Pancreas (tissue), 10 donors: ENCODE data around the gene AQP7. TPM values are rescaled to one million over a fixed set of nuclear protein-coding genes. Genes with fewer than 3 reads are reported as not detected.

Experiments
- ATAC-seq, 4 donors: fragments of 200-7000 bp; cut with Tn5 transposase; one replicate each; pipeline versions ENCODE4 v1.8.0 to v1.9.1; 2020; ENCODE audit warnings: mild to moderate bottlenecking in 4 of 4, moderate library complexity in 4 of 4
- DNase-seq, 6 donors: peaks; one replicate each; pipeline ENCODE4 v3.0.0-alpha.2; 2020
- FAIRE-seq: peaks from 2 replicates; lab custom pipeline; 2012; peaks lifted over from hg19 to GRCh38; lab: Jason Lieb, UNC
- H3K27ac ChIP-seq, 4 donors: fragments of 200-600 bp; sonication (generic); 1 replicate in 3 of 4; 2 replicates in 1 of 4; pipeline versions ENCODE4 v1.5.0 to v1.8.0; 2020
- H3K27me3 ChIP-seq, 4 donors: fragments of 200-600 bp; one replicate each; pipeline ENCODE4 v1.8.0; 2021
- H3K36me3 ChIP-seq, 3 donors: fragments of 200-600 bp; sonication (generic) in 1 of 3; one replicate each; pipeline versions ENCODE4 v1.5.0 to v1.8.0; 2020 to 2021
- H3K4me1 ChIP-seq, 3 donors: fragments of 200-600 bp; one replicate each; pipeline ENCODE4 v1.8.0; 2021
- H3K4me3 ChIP-seq, 4 donors: fragments of 200-600 bp; sonication (generic) in 2 of 4; one replicate each; pipeline versions ENCODE4 v1.5.0 to v1.8.0; 2020 to 2021
- H3K9me3 ChIP-seq, 4 donors: fragments of 200-600 bp; one replicate each; pipeline ENCODE4 v1.8.0; 2021
- whole genome bisulfite sequencing, 2 donors: extraction: QIAGEN DNeasy Blood & Tissue Kit; methylation state at CpG; one replicate each; pipeline ENCODE4 v1.1.7; 2013; 5-methylcytosine and 5-hydroxymethylcytosine counted together
- intact Hi-C, 3 donors: fragments of 100-400 bp; cut with DNase I; formaldehyde crosslinking; loops; one replicate each; pipeline versions ENCODE4 v1.11.1 to v1.14.2; 2022
- polyA plus RNA-seq, 2 donors: library from polyadenylated mRNA; stranded (reverse); fragments of 200-250 nt; gene quantifications; one replicate each; pipeline ENCODE4 v1.2.3, GENCODE V29; 2013
- total RNA-seq, 6 donors: library from RNA; stranded (reverse); fragmentation: NEBNext Ultra II Directional in 4 of 6; extraction: Animal tissue kit (Norgen Biotek cat#: 25700) in 4 of 6; gene quantifications; one replicate each; pipeline versions ENCODE4 v1.2.1 to v1.2.4, GENCODE V29; 2021 to 2023
- TF ChIP-seq, protein P1 (sequence below), 4 donors: fragments of 200-600 bp; sonication (generic) in 3 of 4; IDR thresholded peaks; one replicate each; pipeline versions ENCODE4 v1.5.0 to v1.8.0; 2021; ENCODE audit warnings: antibody characterized with exemption in 4 of 4
- donor health status: healthy with polysubstance abuse.
- donor health status: DM: no; HTN: no; CAD: no; lungs with moderate emphysema.
- donor health status: DM: no; HTN: no; CAD: no.
- donor health status: control.
- donor health status: control.
- donor health status: Bipolar disorder and iron deficiency.
- donor health status: DM: yes; HTN: yes; CAD: no.
- donor health status: DM: no; HTN: no; CAD: no.
- donor health status: DM: no; HTN: no; CAD: no.
- donor health status: DM: yes; HTN: yes; CAD: no.

The AQP7 gene
- total and polyA plus RNA-seq, 8 donors = 1.0 to 12.0 (median 2.3) TPM

DNA sequence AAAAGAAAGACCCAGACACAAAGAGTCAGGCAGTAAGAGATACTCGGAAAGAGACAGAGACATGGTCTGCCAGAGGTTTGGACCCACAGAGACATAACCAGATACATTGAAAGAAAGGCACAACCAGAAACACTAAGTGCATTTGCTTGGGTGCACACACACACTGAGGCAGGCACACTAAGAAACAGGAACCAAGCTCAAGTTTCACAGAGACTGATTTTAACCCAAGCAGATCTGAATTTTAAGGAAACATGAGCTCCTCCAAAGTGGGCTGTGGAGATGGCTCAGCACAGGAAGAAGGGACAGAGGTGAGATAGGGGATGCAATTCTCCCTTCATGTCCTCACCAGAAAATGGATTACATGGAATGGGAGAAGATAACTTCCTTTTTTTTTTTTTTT lies 35.5 kb upstream of the AQP7 start:
- TF ChIP-seq, protein P1, sequence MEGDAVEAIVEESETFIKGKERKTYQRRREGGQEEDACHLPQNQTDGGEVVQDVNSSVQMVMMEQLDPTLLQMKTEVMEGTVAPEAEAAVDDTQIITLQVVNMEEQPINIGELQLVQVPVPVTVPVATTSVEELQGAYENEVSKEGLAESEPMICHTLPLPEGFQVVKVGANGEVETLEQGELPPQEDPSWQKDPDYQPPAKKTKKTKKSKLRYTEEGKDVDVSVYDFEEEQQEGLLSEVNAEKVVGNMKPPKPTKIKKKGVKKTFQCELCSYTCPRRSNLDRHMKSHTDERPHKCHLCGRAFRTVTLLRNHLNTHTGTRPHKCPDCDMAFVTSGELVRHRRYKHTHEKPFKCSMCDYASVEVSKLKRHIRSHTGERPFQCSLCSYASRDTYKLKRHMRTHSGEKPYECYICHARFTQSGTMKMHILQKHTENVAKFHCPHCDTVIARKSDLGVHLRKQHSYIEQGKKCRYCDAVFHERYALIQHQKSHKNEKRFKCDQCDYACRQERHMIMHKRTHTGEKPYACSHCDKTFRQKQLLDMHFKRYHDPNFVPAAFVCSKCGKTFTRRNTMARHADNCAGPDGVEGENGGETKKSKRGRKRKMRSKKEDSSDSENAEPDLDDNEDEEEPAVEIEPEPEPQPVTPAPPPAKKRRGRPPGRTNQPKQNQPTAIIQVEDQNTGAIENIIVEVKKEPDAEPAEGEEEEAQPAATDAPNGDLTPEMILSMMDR (IDR thresholded peaks at IDR 0.05) = no peak
- Histone ChIP-seq H3K4me1 (peaks cover 0 to 5% (median 0%) of the 10 kb centered on the region in 3 donors), H3K27me3 (no peaks in the 10 kb centered on the region), H3K27ac (no peak overlapping the region), H3K36me3 (peaks cover 0 to 11% (median 0%) of the 10 kb centered on the region in 3 donors), H3K4me3 (no peak overlapping the region), H3K9me3 (no peaks in the 10 kb centered on the region)
- no peak for FAIRE-seq
- intact Hi-C loops = no loop called here
- WGBS, 2 donors = 85 to 86% methylated on average over 1 of the region's 1 CpG
- ATAC-seq = no peak
- no peak for DNase-seq

DNA sequence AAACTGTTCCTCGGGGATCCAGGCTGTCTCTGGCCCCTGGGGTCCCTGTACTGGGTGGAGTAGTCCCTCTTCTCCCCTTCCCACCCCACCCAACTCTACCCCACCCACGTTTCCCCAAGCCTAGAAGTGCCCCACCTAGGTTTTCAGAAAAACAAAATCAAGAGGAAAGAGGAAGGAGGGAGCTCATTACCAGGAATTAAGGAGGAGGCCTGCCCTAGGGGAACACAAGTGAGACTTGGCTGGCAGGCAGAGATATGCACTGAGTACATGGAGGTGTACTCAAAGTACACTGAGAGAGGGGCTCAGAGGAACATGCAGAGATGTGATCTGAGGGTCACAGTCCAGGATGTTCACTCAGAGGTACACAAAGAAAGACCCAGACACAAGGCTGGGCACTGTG lies 34.8 kb upstream of the AQP7 start:
- no peak for DNase-seq
- whole genome bisulfite sequencing, 2 donors = 34 to 52% methylated on average over 2 of the region's 2 CpGs
- no peaks in the 10 kb centered on the region for H3K9me3 ChIP-seq
- H3K36me3 ChIP-seq = peaks cover 0 to 5% (median 0%) of the 10 kb centered on the region in 3 donors
- H3K4me3 ChIP-seq = no peak overlapping the region
- ATAC-seq = no peak
- no peak for FAIRE-seq
- H3K4me1 ChIP-seq = peaks cover 0 to 5% (median 0%) of the 10 kb centered on the region in 3 donors
- no peaks in the 10 kb centered on the region for H3K27me3 ChIP-seq
- no peak overlapping the region for H3K27ac ChIP-seq
- intact Hi-C loops = no loop called here
- TF ChIP-seq, protein P1 (IDR thresholded peaks at IDR 0.05) = no peak

DNA sequence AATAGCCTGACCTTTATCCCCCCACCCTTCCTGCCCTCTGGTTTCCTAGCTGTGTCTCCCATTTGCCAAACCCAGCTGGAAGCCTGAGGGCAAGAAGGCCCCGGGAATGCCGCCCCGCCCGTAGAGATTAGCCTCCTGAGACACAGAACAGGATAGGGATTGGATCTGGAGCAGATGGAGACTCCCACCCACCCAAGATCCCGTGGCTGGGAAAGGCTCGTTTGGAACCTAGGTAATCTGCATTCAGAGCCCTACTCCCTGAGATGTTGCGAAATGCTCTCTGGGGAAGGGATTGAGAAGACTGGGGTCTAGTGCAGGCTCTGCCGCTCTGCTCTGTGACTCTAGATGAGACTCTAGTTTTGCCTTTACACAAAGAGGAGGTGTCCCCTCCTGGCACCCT lies 34.1 kb upstream of the AQP7 start:
- no peak for FAIRE-seq
- Histone ChIP-seq H3K27me3 (no peaks in the 10 kb centered on the region), H3K27ac (no peak overlapping the region), H3K36me3 (no peaks in the 10 kb centered on the region), H3K4me3 (no peak overlapping the region), H3K9me3 (no peaks in the 10 kb centered on the region), H3K4me1 (peaks cover 0 to 5% (median 0%) of the 10 kb centered on the region in 3 donors)
- WGBS, 2 donors = 57 to 62% methylated on average over 8 of the region's 8 CpGs
- intact Hi-C loops = no loop called here
- DNase-seq = no peak
- no peak for ATAC-seq
- TF ChIP-seq, protein P1 (IDR thresholded peaks at IDR 0.05) = no peak

DNA sequence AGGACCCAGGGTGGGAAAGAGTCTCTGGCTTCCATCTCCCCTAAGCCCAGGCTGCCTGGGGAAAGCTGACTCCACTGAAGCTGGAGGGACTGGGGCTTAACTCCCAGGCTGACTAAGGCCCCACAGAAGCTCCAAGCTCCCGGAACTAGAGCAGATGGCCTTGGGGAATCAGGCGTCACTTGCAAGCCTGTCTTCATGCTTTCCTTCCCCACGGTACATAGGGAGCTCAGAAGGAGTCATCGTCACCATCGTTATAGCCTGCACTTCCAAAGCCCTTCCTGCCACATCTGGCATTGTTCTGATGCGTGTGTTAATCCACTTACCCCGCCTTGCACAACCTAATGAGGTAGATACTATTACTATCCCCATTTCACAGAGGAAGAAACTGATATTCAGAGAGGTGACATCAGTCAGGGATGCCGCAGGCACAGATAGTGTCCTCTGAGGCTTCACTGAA lies 33.5 kb upstream of the AQP7 start:
- H3K4me3 ChIP-seq = no peak overlapping the region
- no peak for FAIRE-seq
- H3K4me1 ChIP-seq = peaks cover 0 to 5% (median 0%) of the 10 kb centered on the region in 3 donors
- intact Hi-C loops = no loop called here
- DNase-seq = no peak
- 67 to 70% methylated on average over 8 of the region's 8 CpGs for WGBS, 2 donors
- no peaks in the 10 kb centered on the region for H3K27me3 ChIP-seq
- TF ChIP-seq, protein P1 (IDR thresholded peaks at IDR 0.05) = no peak
- no peak overlapping the region for H3K27ac ChIP-seq
- no peaks in the 10 kb centered on the region for H3K9me3 ChIP-seq
- no peaks in the 10 kb centered on the region for H3K36me3 ChIP-seq
- no peak for ATAC-seq

DNA sequence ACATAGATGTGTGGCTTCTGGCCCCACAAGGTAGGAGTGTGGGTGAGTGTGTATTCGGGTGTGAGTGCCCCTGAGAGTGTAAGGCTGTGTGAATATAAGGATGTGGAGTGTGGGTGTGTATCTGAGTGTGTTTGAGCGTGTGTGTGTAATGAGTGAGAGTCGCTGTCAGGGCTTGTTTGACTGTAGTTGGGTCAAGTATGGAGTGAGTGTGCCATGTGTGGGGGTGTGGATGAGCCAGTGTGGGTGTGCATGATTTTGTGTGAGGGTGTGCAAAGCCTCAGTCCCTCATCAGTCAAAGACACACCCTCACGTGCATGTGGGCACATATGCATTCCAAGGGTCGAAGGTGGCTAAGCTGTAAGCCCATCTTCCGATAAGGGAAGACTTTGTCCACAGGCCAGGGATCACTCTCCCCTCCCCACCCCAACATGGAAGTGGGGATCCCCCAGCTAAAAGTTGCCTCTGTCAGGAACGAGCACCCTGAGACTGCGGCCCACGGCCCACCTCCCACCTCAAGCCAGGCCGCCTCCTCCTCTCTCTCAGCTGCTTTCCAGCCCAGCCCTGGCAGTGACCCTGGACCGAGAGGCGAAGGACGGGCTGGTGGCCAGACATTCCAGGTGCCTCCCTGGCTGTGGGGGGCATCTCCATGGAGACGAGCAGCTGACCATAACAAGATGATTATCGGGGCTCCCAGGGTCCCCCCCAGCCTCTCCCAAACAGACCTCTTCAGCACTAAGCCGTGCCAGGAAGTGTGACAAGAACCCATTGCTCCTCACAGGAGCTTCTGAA lies 32.1 kb upstream of the AQP7 start:
- TF ChIP-seq, protein P1 (IDR thresholded peaks at IDR 0.05) = no peak
- no peak for FAIRE-seq
- ATAC-seq = no peak
- Histone ChIP-seq H3K9me3 (no peaks in the 10 kb centered on the region), H3K27me3 (no peaks in the 10 kb centered on the region), H3K4me3 (no peak overlapping the region), H3K4me1 (peaks cover 0 to under 1% (median 0%) of the 10 kb centered on the region in 3 donors), H3K27ac (no peak overlapping the region), H3K36me3 (no peaks in the 10 kb centered on the region)
- no peak for DNase-seq
- intact Hi-C loops = no loop called here
- 63% methylated on average over 16 of the region's 16 CpGs for WGBS, 2 donors
